Eye (tissue), 1 donor: Measurements from ENCODE around the gene UNC79.

ENCODE experiments used
- DNase-seq: peaks from one replicate; pipeline ENCODE4 v3.0.0-alpha.2; 2015

UNC79 gene

GRCh38 chr14:93675651-93676050, 244.9 kb downstream of the UNC79 start:
- no peak for DNase-seq

- no peak for DNase-seq
Measured at GRCh38 chr14:93676416-93676958, 245.7 kb downstream of the UNC79 start.

- DNase-seq: no peak
Measured at GRCh38 chr14:93682459-93682858, 251.7 kb downstream of the UNC79 start.

- DNase-seq: peak; percentile 42
Measured at GRCh38 chr14:93683226-93683625, 252.5 kb downstream of the UNC79 start.

- no peak for DNase-seq
Measured at GRCh38 chr14:93685121-93685895, 254.6 kb downstream of the UNC79 start.

GRCh38 chr14:93686268-93686667, 255.5 kb downstream of the UNC79 start:
- DNase-seq: no peak

- peak; percentile 5 for DNase-seq
Measured at GRCh38 chr14:93688239-93688666, 257.5 kb downstream of the UNC79 start.

- no peak for DNase-seq
Measured at GRCh38 chr14:93688820-93689219, 258.1 kb downstream of the UNC79 start.

- DNase-seq: no peak
Measured at GRCh38 chr14:93690146-93690545, 259.4 kb downstream of the UNC79 start.

GRCh38 chr14:93691042-93691780, 260.5 kb downstream of the UNC79 start:
- no peak for DNase-seq

- no peak for DNase-seq
Measured at GRCh38 chr14:93693914-93694313, 263.2 kb downstream of the UNC79 start.

- DNase-seq: no peak
Measured at GRCh38 chr14:93700928-93701327, 270.2 kb downstream of the UNC79 start.

- no peak for DNase-seq
Measured at GRCh38 chr14:93701562-93701961, 270.8 kb downstream of the UNC79 start.

GRCh38 chr14:93702946-93703345, 272.2 kb downstream of the UNC79 start:
- DNase-seq: no peak

GRCh38 chr14:93703941-93704340, 273.2 kb downstream of the UNC79 start:
- DNase-seq: no peak

- no peak for DNase-seq
Measured at GRCh38 chr14:93705513-93706156, 274.9 kb downstream of the UNC79 start.

GRCh38 chr14:93706360-93706955, 275.7 kb downstream of the UNC79 start:
- DNase-seq: no peak

GRCh38 chr14:93707475-93707874, 276.7 kb downstream of the UNC79 start:
- DNase-seq: no peak

- peak; percentile 27 for DNase-seq
Measured at GRCh38 chr14:93708311-93708734, 277.6 kb downstream of the UNC79 start.

- DNase-seq: no peak
Measured at GRCh38 chr14:93708800-93709199, 278.1 kb downstream of the UNC79 start.

- DNase-seq: no peak
Measured at GRCh38 chr14:93709249-93709648, 278.5 kb downstream of the UNC79 start.

GRCh38 chr14:93712079-93712837, 281.5 kb downstream of the UNC79 start:
- no peak for DNase-seq
